Brain microvascular endothelial cell (primary cell): ENCODE results near the gene USP13.

Experiments
- DNase-seq: peaks from one replicate; pipeline ENCODE4 v3.0.0-alpha.2; 2020
- H3K27ac ChIP-seq: fragments of 250-450 bp; sonication (Bioruptor Pico); 2 replicates; pipeline ENCODE4 v1.5.1; 2020; ENCODE audit warnings: mild to moderate bottlenecking, moderate library complexity
- H3K27me3 ChIP-seq: fragments of 250-450 bp; sonication (Bioruptor Pico); replicated peaks from 2 replicates; pipeline ENCODE4 v1.5.1; 2020; ENCODE audit warnings: mild to moderate bottlenecking
- H3K36me3 ChIP-seq: fragments of 250-450 bp; sonication (Bioruptor Pico); replicated peaks from 2 replicates; pipeline ENCODE4 v1.5.1; 2020; ENCODE audit warnings: mild to moderate bottlenecking
- H3K4me3 ChIP-seq: 2 replicates; pipeline ENCODE4 v1.5.1; 2011; ENCODE audit warnings: low read depth, mild to moderate bottlenecking, control low read depth, low read length, moderate library complexity
- CTCF ChIP-seq: IDR thresholded peaks from 2 replicates; pipeline ENCODE4 v1.5.1; 2011; ENCODE audit warnings: low read depth, mild to moderate bottlenecking, moderate library complexity, low read length, control low read depth, inconsistent platforms; ENCODE audit errors: missing control alignments
- in situ Hi-C: cut with HindIII; loops from 2 replicates; pipeline ENCODE4 v1.10.0; 2017; ENCODE audit warnings: low sequenced_read_pairs, low pct_ligation_motif_present

The USP13 gene

GRCh38 chr3:179703816-179704215, 51.0 kb downstream of the USP13 start:
- H3K4me3 ChIP-seq = no peak overlapping the region
- H3K36me3 ChIP-seq = peaks cover 4% of the 10 kb centered on the region
- H3K27me3 ChIP-seq = no peaks in the 10 kb centered on the region
- DNase-seq = no peak
- H3K27ac ChIP-seq = no peak overlapping the region
- TF ChIP-seq CTCF = no peak
- in situ Hi-C loops = no loop called here

- Histone ChIP-seq H3K27ac (no peak overlapping the region), H3K27me3 (no peaks in the 10 kb centered on the region), H3K36me3 (peaks cover 4% of the 10 kb centered on the region), H3K4me3 (no peak overlapping the region)
- no peak for TF ChIP-seq CTCF
- in situ Hi-C loops = no loop called here
- no peak for DNase-seq
Observed at GRCh38 chr3:179706233-179706632, 53.4 kb downstream of the USP13 start.

GRCh38 chr3:179710079-179710478, 57.2 kb downstream of the USP13 start:
- Histone ChIP-seq H3K36me3 (peaks cover 4% of the 10 kb centered on the region), H3K27me3 (no peaks in the 10 kb centered on the region), H3K4me3 (no peak overlapping the region), H3K27ac (no peak overlapping the region)
- in situ Hi-C loops = no loop called here
- DNase-seq = no peak
- TF ChIP-seq CTCF = no peak

GRCh38 chr3:179713643-179714090, 60.8 kb downstream of the USP13 start:
- H3K27ac ChIP-seq = peak overlapping the region; percentile 84
- H3K27me3 ChIP-seq = no peaks in the 10 kb centered on the region
- DNase-seq = peak; percentile 86
- no peaks in the 10 kb centered on the region for H3K36me3 ChIP-seq
- in situ Hi-C loops = no loop called here
- no peak for TF ChIP-seq CTCF
- no peak overlapping the region for H3K4me3 ChIP-seq

- TF ChIP-seq CTCF = no peak
Observed at GRCh38 chr3:179715582-179715981, 62.7 kb downstream of the USP13 start.

GRCh38 chr3:179716226-179716625, 63.4 kb downstream of the USP13 start:
- in situ Hi-C loops = no loop called here
- no peaks in the 10 kb centered on the region for H3K27me3 ChIP-seq
- TF ChIP-seq CTCF = no peak
- peak overlapping the region; percentile 69 for H3K27ac ChIP-seq
- DNase-seq = no peak
- H3K4me3 ChIP-seq = no peak overlapping the region
- no peaks in the 10 kb centered on the region for H3K36me3 ChIP-seq

More at GRCh38 chr3:179715582-179715981, 62.7 kb downstream of the USP13 start:
- Histone ChIP-seq H3K4me3 (no peak overlapping the region), H3K27ac (peak overlapping the region; percentile 69), H3K36me3 (no peaks in the 10 kb centered on the region), H3K27me3 (no peaks in the 10 kb centered on the region)
- in situ Hi-C loops = no loop called here
- no peak for DNase-seq
